ENCODE data around the gene LUC7L2. TPM values are rescaled to one million over a fixed set of nuclear protein-coding genes. Genes with fewer than 3 reads are reported as not detected.

The LUC7L2 gene
- total and polyA plus RNA-seq, 11 donors, result 29.4 to 55.4 (median 46.2) TPM

DNA sequence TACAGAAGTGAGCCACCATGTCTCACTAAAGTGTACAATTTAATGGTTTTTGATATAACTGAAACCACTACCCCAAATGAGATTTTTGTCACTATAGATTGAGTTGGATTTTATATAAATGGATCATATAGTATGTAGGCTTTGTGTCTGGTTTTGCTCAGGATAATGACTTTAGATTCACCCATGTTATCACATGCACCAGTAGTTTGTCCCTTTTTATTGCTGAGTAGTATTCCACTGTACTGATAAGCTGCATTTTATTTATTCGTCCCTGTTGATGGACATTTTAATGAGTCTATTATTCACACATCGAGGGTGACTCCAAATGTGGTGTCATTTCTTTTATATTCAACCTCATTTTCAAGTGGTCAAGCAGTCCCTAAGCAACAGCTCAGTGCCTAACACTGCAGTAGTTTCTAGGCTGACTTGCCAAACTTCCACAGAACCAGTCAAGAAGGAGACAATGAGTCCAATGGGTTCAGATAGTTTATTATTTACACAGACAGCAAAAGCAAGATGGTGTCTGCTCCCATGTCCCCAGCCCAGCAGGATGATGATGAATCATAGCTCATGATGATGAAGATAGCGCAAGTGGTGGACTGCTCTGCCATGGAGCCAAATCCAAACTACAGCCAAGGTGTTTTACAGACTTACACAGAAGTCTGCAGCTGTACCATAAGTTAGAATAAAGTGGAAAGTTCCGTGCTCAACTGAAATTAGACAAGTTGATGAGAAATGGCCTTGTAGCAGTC lies 25.1 kb upstream of the LUC7L2 start:
- no peak overlapping the region for H3K27ac ChIP-seq
- 91 to 92% (median 92%) methylated on average over 4 of the region's 4 CpGs for WGBS, 4 donors
- H3K36me3 ChIP-seq, result no peaks in the 10 kb centered on the region
- TF ChIP-seq POLR2A (IDR thresholded peaks at IDR 0.05), result no peak
- TF ChIP-seq, protein P1, sequence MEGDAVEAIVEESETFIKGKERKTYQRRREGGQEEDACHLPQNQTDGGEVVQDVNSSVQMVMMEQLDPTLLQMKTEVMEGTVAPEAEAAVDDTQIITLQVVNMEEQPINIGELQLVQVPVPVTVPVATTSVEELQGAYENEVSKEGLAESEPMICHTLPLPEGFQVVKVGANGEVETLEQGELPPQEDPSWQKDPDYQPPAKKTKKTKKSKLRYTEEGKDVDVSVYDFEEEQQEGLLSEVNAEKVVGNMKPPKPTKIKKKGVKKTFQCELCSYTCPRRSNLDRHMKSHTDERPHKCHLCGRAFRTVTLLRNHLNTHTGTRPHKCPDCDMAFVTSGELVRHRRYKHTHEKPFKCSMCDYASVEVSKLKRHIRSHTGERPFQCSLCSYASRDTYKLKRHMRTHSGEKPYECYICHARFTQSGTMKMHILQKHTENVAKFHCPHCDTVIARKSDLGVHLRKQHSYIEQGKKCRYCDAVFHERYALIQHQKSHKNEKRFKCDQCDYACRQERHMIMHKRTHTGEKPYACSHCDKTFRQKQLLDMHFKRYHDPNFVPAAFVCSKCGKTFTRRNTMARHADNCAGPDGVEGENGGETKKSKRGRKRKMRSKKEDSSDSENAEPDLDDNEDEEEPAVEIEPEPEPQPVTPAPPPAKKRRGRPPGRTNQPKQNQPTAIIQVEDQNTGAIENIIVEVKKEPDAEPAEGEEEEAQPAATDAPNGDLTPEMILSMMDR (IDR thresholded peaks at IDR 0.05), result no peak
- DNase-seq (no peak), ATAC-seq (no peak)
- intact Hi-C loops (cut with DNase I), result no loop called here
- H3K4me3 ChIP-seq, result no peak overlapping the region
- H3K9me3 ChIP-seq, result peaks cover 0 to 6% (median 0%) of the 10 kb centered on the region in 12 donors
- no peaks in the 10 kb centered on the region for H3K27me3 ChIP-seq
- H3K4me1 ChIP-seq, result peaks cover 0 to under 1% (median 0%) of the 10 kb centered on the region in 12 donors

DNA sequence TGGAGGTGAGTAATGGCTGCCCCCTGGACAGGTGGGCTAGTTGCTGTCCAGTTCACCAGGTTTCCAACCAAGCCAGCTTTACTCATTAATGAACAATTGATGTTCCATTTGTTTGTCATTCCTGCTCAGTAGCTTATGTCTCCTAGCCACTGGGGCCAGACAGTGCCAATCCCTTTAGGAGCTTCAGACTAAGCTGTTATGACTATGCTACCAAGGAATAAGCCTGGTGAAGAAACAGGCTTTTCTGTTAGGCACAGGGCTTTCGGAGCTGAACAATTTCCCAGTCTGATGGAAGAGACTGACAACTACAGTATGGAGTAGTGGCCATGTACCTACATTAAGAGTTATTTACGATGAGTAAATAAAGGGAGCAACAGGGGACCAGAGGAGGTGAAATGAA lies 20.7 kb upstream of the LUC7L2 start:
- DNase-seq (no peak), ATAC-seq (no peak)
- TF ChIP-seq, protein P1 (IDR thresholded peaks at IDR 0.05), result no peak
- TF ChIP-seq POLR2A (IDR thresholded peaks at IDR 0.05), result no peak
- Histone ChIP-seq H3K9me3 (peaks cover 0 to 9% (median 0%) of the 10 kb centered on the region in 12 donors), H3K4me3 (no peak overlapping the region), H3K27ac (no peak overlapping the region), H3K4me1 (peaks cover 0 to 18% (median 10%) of the 10 kb centered on the region in 12 donors), H3K27me3 (no peaks in the 10 kb centered on the region), H3K36me3 (no peaks in the 10 kb centered on the region)
- 96 to 98% (median 97%) methylated on average over 2 of the region's 2 CpGs for WGBS, 4 donors
- intact Hi-C loops (cut with DNase I), result no loop called here

DNA sequence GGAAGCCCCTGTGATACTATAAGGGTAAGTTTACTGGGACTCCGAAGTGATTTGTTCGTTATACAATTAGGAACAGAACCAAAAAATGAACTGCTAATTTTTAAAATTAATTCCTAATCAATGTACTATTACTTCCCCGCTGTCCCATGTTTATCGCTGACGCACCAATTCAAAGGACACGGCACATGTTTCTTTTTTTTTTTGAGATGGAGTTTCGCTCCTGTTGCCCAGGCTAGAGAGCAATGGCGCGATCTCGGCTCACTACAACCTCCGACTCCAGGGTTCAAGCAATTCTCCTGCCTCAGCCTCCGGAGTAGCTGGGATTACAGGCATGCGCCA lies 20.0 kb upstream of the LUC7L2 start:
- H3K9me3 ChIP-seq, result peaks cover 0 to 9% (median 0%) of the 10 kb centered on the region in 12 donors
- TF ChIP-seq, protein P1 (IDR thresholded peaks at IDR 0.05), result no peak
- TF ChIP-seq POLR2A (IDR thresholded peaks at IDR 0.05), result no peak
- H3K4me3 ChIP-seq, result peak overlapping the region in 11 of 12 donors; percentile 63 to 88 (median 84)

DNA sequence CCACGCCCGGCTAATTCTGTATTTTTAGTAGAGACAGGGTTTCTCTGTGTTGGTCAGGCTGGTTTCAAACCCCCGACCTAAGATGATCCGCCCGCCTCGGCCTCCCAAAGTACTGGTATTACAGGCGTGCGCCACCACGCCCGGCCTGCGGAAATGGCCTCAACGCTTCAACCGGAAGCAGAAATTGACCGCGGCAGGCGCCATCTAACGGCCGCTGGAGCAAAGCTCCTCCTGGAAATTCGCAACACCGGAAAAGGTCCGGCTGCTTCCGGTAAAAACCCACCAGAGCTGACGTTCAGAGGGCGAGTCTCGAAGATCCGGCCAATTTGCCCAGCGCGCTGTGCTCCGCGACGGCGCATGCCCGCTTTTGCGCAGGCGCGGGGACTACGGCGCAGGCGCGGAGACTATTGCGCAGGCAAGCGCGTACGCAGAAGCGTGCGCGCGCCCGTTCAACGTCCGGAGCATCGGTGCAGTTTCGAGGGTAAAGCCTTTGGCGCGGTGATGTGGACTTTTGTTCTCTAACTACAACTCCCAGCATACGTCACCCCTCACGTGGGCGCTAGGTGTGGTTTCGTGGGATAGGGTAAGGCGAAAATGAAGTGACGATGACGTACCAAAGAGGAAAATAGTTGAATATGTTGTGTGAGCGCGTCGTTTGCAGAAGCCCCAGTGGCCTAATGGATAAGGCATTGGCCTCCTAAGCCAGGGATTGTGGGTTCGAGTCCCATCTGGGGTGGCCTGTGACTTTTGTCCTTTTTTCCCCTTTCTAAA lies 19.5 kb upstream of the LUC7L2 start:
- H3K4me1 ChIP-seq, result peaks cover 0 to 23% (median 10%) of the 10 kb centered on the region in 12 donors
- WGBS, 4 donors, result 2 to 3% (median 2%) methylated on average over 46 to 66 of the region's 66 CpGs
- TF ChIP-seq, protein P1 (IDR thresholded peaks at IDR 0.05), result peak; percentile 64 to 92 (median 80)
- peak in 1 of 2 donors; percentile 54 for TF ChIP-seq POLR2A (IDR thresholded peaks at IDR 0.05)
- peaks cover 0 to 9% (median 0%) of the 10 kb centered on the region in 12 donors for H3K9me3 ChIP-seq
- intact Hi-C loops (cut with DNase I), result loop anchor here in 5 of 10 donors (1.0 to 2.0 kb wide), 4 partner anchors 19 to 109 kb away; partner anchors contain the start of genes LUC7L2 (in 4 of the 5) and UBN2 (in 2 of the 5)
- peak overlapping the region; percentile 63 to 88 (median 84) for H3K4me3 ChIP-seq
- H3K36me3 ChIP-seq, result peaks cover 0 to 3% (median under 1%) of the 10 kb centered on the region in 9 donors
- peak overlapping the region; percentile 96 to 100 (median 99) for H3K27ac ChIP-seq
- no peaks in the 10 kb centered on the region for H3K27me3 ChIP-seq
- DNase-seq (peak; percentile 98 to 99 (median 98)), ATAC-seq (peak; percentile 87 to 90 (median 90))

More for the DNA sequence above, 20.0 kb upstream of the LUC7L2 start:
- DNase-seq (no peak), ATAC-seq (no peak)
- H3K27me3 ChIP-seq, result no peaks in the 10 kb centered on the region
- intact Hi-C loops (cut with DNase I), result loop anchor here in 5 of 10 donors (1.0 to 2.0 kb wide), 4 partner anchors 19 to 109 kb away; partner anchors contain the start of genes LUC7L2 (in 4 of the 5) and UBN2 (in 2 of the 5)
- H3K36me3 ChIP-seq, result no peaks in the 10 kb centered on the region
- 75 to 88% (median 79%) methylated on average over 13 of the region's 13 CpGs for WGBS, 4 donors
- H3K27ac ChIP-seq, result peak overlapping the region; percentile 96 to 100 (median 99)
- peaks cover 0 to 18% (median 10%) of the 10 kb centered on the region in 12 donors for H3K4me1 ChIP-seq

Measured in heart left ventricle (tissue), 16 donors.